HG02642 (cell line): Measurements from ENCODE around the gene NXF1.
"Not testable (repeated sequence)": the region's sequence is repeated elsewhere in the genome, so short reads cannot be mapped to it uniquely, and the experiment has no call there.

Experiments
- ATAC-seq: cut with Tn5 transposase; IDR thresholded peaks from one replicate; pipeline ENCODE4 v1.9.1; 2021; ENCODE audit warnings: mild to moderate bottlenecking; ENCODE audit not compliant: unreplicated experiment, poor library complexity

The NXF1 gene

DNA sequence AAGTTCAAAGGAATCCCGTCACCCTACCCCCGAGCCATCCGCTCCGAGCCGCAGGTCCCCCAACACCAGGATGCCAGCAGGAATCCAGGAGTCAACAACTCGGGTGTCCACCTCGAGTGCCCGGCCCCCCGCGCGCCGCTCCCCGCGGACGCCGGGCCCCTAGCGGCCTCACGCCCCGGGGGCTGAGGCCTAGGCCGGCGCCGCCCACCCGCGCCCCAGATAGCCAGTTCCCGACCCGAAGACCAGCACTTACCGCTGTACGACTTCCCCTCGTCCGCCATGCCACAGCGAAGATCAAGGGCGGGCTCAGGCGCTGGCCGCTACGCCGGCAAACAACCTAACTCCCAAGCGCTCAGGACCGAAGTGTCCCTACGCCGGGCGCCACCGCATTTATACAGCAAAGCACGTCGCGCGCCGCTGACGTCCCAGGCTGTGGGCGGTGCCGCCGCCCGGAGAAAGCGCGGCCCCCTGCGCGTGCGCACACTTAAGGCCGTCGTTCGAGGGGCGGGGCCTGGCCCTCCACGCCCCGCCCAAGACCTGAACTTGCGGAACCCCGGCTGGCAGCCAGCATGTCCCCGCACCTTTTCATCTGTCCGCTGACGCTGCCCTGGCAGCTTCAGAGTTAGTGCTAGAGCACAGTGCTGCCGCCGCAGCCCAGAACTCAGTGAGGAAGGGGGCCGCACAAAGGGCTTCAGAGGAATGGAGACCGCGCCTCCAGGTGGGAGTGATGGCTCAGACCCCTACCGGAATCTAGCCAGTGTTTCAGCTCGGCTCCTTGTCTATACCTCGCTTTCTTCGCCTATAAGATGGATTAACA, at the start of gene NXF1:
NXF1 (minus strand) TSS at position 365 of the 817 bp plus-strand sequence; CDS start at position 281, 84 bp downstream.
- ATAC-seq, result peak; percentile 88

DNA sequence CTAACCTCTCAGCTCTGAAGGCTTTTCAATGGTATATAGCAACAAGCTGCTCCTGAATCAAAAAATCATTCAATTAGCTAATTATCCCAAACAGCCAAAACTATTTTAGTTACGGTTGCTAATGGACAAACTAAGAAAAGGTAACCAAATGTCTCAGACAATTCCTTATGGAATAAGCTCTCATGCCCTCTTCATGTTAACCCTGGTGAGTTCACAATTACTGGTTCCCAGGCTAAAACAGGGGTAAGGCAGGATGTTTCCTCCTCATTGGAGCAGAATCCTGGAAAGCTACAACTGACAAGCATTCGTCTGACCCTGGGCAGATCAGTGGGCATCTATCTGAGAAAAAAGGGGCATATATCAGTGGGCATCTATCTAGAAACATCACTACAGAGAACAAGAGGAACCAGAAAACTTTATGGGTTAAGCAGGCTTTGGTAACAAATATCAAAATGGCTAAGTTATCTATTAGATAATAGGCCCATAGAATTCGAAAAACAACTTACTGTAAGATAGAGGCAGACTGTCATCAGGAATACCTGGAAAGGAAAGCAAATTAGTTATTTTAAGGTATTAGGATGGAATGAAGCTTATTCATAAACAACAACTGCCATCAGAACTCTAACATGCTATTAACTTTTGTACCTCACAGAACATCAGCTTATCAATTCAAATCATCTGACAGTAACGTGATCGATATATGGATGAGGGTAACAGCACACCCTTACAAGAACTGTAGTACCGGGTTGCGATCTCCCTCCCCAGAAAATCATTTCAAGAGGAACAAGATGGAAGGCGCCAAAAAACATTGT, 49.0 kb upstream of the NXF1 start:
- ATAC-seq, result no peak

DNA sequence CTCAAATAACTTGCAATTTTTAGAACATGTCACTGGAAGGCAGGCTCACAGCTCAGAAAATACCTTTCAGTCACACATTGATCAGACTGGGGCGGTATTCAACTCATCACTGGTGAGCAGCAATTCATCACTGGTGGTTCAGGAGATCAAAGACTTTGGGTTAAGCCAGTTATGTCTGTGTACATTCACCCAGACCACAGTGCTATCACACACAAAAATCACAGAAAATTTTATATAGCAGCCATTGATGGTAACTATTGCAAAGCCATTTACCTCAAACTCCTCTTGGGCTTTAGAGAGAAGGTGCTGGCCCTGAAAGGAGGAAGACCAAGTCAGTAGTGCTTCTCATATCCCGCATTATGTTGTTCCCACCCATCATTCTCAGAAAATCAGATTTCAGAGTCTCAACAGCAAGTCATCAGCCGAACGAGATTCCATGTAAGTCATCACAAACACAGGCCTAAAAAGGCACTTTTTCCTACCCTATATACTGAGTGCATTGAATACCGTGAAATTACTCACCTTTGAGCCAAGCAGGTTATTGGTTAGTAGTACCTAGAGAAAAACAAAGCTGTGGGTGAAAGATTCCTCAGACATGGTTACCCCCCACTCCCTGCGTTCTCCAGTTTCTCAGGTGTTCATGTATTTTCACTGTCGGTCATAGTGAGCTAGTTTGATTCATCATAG, 48.2 kb upstream of the NXF1 start:
- ATAC-seq, result no peak

DNA sequence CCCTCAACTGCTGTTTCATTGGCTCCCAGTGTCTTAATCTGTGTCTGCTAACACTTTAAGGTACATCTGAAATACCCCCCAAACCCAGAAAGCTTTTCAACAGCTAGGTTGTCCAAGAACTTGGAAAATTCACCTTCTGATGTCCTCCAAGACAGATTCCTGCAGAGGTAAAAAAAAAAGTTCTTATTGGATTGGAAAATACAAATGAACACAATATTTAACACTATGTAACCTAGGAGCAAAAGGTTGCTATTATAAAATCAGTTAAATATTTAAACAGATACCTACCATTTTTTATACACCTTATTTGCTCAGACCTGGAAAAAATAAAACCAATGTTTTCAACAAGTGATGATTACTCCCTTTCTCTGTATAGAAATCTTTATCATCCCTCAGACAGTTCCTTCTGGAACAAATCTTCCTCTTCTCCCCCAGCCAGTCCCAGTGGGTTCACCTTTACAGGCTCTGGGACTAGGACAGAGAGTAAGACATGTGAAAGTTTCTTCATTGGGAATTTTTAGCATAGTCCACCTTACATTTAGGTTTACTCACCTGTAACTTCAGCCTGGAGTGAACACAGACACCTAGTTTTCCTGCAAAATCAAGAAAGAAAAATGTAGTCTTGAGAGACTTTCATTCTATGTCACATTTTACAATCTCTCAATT, 47.4 kb upstream of the NXF1 start:
- ATAC-seq, result no peak

DNA sequence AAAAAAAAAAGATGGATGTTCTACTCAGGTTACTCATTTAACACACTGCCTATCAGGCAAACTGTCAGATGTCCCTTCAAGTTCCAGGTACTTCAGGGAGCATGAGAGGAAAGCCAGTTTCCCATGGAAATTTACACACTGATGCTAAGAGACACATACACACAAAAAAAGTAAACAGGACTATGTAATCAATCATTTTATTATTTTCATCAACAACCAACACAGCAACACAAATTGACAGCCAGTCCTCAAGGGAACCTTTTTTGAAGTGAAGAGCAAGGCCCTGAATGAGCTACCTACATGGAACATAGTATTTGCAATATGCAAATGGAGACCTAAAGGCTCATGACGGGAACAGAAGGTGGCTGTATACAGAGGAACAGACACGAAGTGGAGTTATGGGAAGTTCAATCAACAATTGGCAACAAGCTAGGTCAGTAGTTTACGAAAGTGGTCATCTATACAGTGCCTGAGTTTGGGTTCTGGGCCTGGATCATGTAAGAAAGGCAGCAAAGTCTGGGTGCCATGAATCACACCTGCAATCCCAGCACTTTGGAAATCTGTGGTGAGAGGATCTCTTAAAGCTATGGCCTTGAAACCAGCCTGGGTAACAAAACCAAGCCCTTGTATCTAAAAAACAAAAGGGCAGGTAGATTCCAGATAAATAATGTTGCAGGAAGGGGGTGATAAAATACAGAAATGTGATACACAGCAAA, 46.7 kb upstream of the NXF1 start:
- no peak for ATAC-seq

DNA sequence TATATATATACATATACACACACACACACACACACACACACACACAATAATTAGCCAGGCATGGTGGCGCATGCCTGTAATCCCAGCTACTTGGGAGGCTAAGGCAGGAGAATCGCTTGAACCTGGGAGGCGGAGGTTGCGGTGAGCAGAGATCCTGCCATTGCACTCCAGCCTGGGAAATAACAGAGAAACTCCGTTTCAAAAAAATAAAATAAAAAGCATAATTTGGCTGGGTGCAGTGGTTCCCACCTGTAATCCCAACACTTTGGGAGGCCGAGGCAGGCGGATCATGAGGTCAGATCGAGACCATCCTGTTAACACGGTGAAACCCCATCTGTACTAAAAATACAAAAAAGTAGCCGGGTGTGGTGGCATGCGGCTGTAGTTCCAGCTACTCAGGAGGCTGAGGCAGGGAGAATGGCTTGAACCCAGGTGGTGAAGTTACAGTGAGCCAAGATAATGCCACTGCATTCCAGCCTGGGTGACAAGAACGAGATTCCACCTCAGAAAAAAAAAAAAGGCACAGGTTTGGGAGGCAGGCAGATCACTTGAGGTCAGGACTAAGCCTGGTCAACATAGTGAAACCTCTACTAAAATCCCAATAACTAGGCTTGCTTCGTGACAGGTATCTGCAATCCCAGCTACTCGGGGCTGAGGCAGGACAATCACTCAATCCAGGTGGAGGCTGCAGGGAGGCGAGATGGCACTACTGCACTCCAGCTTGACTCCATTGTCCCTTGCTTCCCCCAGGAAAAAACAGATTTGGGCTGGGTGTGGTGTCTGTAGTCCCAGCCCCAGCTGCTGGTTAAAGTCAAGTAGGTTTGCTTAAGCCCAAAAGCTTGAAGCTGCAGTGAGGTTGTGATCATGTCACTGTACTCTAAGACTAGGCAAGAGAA, 45.9 kb upstream of the NXF1 start:
- no peak for ATAC-seq

DNA sequence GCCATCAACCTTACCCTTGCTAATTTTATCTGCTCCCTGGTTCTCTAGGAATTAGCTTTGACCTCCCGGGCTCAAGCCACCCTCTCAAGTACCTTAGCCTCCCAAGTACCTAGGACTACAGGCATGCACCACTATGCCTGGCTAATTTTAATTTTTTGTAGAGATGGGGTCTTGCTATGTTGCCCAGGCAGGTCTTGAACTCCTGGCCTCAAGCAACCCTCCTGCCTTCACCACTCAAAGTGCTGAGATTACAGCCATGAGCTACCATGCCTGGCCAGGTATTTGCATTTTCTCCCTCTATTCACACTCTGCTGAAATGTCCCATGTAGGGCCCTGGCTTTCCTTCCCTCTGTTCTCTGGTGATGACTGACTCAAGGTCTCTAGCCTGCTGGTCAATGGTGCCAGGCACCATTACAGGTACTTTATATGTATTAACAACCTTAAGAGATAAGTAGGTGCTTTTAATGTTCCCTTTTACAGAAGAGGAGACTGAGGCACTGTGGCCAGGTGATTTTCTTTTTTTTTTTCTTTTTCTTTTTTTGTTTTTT, 42.6 kb upstream of the NXF1 start:
- ATAC-seq, result no peak

DNA sequence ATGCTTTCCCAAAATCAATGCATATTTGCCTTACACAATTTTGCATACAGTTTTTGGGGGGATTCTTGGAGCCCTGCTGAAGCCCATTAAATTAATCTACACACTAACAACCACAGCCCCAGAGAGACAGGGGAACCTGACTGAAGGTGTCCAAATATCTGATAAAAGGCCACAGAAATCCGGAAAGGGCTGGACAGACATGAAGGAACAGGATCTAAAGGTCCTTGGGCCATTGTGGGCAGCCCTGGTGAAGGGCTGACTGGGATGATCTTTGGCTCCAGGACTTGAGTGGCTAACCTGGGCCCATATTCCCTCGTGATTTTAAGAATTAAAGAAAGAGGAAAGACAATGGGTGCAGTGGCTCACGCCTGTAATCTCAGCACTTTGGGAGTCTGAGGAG, 40.9 kb upstream of the NXF1 start:
- no peak for ATAC-seq

DNA sequence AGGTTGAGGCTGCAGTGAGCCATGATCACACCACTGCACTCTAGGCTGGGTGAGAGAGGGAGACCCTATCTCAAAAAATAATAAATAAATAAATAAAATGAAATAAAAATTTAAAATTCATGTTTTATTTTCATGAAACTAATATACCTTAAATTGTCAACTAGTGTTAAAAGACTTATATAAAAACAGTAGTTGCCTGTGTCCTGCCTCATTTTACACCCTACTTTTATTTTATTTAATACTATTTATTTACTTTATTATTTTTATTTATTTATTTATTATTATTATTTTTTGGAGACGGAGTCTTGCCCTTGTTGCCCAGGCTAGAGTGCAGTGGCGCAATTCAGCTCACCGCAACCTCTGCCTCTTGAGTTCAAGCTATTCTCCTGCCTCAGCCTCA, 38.9 kb upstream of the NXF1 start:
- no peak for ATAC-seq

DNA sequence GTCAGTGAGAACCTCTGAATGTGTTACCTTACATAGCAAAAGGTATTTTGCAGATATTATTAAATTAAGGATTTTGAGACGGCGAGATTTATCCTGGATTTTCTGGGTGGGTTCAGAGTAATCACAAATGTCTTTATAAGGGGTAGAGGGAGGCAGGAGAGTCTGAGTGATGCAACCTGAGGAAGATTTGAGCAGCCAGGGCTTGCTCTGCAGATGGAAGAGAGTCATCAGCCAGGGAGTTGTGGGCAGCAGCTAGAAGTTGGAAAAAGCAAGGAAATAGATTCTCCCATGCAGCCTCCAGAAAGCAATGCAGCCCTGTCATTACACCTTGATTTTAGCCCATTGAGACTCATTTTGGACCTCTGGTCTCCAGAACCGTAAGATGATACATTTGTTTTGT, 38.2 kb upstream of the NXF1 start:
- ATAC-seq, result no peak

DNA sequence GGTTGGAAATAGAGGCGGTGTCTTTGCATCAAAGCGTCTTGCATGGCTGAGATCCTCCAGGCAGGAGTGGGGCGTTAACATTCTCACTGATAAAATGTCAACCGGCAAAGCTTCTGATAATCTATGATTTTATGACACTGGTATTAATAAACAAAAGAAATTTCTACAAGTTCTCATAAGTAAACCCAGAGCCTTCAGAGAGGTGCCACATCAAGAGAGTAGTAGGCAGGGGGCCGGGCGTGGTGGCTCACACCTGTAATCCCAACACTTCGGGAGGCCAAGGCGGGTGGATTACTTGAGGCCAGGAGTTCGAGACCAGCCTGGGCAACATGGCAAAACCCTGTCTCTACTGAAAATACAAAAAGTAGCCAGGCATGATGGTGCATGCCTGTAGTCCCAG, 37.7 kb upstream of the NXF1 start:
- not testable (repeated sequence) for ATAC-seq

DNA sequence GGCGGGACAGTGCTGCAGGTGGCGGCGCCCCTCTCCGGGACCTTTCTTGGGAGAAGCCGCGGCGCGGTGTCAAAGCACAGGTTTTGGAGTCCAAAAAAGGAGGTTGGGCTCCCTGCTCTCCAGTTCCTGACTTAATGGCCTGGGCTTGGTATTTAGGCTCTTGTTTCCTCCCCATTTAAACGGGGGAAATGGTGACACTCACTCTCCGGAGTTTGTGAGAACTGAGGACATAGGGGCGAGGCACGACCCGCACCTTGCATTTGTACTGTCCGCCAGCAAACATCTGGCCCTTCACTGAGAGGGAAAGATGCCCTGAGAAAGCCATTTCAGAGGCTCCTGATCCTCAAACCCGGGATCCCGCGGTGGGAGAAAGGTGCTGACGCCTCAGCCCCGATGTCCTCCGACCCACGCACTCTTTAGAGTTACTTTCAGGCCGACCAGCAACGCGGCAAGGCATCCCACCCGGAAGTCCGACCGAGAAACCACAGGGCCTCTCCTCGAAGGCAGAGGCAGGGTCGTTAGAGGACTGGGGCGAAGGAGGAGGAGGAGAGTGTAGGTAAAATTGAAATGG, 37.0 kb upstream of the NXF1 start:
- no peak for ATAC-seq

DNA sequence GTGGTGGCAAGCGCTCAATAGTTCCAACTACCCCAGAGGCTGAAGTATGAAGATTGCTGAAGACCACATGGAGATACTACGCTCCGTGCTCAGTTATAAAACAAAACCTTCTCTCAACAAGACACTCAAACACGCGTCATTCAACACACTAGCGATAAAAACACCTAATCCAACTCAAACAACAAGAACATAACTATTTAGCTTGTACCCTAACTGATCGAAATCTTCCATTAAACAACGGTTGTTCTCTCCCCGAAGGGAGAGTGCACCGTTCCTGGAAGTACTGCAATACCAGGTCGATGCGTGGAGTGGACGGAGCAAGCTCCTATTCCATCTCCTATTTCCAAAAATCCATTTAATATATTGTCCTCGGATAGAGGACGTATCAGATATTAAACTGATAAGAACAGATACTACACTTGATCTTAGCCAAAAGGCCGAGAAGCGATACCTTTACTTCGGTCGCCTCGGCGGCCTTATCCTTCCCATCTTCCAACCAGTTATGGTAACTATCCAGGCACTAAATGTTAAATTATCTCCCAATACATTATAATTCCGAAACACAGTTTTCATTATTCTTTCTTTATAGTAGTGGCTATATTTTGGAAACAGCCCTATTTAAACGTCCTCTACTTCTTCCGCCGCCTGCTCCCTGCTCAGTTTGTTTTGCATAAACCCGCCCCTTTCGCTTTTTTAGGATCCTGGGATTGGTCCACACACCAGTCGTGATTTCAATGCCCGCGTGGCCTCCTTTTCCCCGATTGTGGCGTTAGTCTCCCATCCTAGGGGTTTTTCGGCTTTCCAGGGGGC, 36.3 kb upstream of the NXF1 start:
- ATAC-seq, result peak; percentile 50

DNA sequence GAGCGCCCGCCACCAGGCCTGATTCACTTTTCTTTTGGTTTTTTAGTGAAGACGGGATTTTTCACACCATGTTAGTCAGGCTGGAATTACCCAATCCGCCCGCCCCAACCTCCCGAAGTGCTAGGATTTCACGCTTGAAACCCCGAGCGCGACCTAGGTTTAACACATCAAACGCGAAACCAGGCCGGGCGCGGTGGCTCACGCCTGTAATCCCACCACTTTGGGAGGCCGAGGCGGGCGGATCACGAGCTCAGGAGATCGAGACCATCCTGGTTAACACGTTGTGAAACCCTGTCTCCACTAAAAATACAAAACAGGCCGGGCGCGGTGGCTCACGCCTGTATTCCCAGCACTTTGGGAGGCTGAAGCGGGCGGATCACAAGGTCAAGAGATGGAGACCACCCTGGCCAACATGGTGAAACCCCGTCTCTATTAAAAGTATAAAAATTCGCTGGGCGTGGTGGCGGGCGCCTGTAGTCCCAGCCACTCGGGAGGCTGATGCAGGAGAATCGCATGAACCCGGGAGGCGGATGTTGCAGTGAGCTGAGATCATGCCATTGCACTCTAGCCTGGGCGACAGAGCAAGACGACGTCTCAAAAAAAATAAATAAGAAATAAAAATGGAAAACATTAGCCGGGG, 35.6 kb upstream of the NXF1 start:
- ATAC-seq, result peak; percentile 19

DNA sequence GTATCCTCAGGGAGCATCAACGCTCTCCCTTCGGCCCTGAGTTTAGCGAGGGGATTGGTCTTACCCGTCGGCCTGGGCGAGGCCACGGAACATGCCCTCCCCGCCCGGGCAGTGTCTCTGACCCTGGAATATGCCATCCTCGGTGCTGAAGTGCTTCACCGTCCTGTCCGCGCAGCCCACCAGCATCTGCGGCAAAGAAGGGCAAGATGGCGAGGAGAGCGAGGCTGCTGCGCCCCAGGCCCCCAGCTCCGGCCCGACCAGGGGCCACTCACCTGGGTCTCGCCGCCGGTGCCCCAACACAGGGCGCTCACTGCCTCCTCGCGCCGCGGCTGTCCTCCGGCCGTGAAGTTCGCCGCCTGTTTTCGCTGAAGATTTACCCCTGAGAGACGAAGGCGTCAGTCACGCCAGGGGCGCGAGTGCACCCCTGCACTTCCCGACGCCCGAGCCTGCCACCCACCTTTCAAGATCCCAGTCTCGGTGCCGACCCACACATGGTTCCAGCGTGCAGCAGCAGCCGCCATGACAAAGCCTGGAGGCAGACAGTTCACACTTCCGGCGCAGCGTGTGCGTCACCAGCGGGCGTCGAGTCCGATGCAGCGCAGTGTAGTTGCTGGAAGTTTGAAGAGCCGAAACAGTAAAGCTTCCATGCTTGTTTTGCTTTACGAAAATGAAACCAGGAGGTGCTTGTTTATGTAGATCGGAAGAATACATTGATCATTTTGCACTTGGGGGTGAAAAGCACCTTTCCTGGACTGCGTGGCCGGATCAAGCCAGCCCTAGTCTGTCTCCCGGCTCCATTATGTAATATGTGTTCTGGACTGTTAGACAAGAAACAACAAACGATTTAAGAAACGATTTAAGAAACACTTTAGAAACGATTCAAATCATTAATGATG, 34.1 kb upstream of the NXF1 start, which contains the start of gene WDR74:
WDR74 (minus strand) TSS at position 541 of the 896 bp plus-strand sequence; CDS start at position 521, 20 bp downstream.
- peak; percentile 50 for ATAC-seq

DNA sequence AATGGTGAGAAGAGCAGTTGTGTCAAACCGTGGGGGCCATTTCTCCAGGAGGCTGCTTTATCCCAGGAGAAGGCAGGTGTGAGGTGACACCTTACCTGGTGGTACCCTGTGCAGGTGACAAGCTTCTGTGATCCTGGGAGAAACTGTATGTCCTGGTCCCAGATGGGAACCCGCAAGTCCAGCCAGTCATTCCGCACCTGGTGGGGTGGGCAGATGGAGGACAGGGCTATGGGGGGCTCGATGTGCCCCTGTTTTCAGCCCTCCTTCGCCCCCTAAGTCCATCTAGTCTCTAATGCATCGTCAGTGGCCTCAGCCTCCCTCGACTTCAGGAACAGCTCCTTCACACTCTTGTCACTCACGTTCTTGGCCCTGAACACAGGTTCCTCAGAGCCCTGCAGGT, 30.1 kb upstream of the NXF1 start:
- ATAC-seq, result no peak
